Activated T-helper 9 cell treated with anti-CD3 and anti-CD28 coated beads, Interleukin-2, amount 50 U/mL, for 16 hours (primary cell): ENCODE data around the gene TMEM8B.

Experiments
- DNase-seq: peaks from one replicate; pipeline ENCODE4 v3.0.0-alpha.2; 2020; ENCODE audit warnings: low read depth

Gene TMEM8B

DNA sequence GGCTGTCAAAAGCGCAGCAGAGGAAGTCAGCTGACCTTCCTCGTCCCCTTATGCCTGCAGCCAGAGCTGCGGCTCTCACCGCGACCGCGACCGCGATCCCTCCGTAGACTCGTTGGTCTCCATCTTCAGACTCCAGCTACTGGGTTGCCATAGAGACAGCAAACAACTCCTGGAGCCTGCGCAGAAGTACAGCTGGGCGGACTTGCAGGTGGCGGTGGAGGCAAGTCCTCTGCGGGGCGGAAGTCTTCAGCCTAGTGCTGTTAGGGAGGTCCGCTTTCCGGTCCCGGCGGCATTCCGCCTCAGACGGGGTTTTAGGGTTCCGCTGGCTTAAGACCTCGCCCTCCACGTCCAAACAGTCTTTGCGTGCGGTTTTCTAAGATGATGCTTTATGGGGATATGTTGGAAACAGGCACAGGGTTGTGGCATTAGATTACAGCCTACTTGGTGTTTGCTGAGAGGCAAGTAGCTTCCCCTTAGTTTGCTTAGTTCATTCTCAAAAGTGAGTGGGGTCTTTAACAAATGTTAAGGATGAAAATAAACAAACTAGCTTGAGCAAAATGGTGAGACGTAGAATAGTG, 16.9 kb upstream of the TMEM8B start, which contains the start of gene SPAG8:
SPAG8 (minus strand) TSS at position 238 of the 578 bp plus-strand sequence; CDS start at position 123, 115 bp downstream.
- peak; percentile 88 for DNase-seq

DNA sequence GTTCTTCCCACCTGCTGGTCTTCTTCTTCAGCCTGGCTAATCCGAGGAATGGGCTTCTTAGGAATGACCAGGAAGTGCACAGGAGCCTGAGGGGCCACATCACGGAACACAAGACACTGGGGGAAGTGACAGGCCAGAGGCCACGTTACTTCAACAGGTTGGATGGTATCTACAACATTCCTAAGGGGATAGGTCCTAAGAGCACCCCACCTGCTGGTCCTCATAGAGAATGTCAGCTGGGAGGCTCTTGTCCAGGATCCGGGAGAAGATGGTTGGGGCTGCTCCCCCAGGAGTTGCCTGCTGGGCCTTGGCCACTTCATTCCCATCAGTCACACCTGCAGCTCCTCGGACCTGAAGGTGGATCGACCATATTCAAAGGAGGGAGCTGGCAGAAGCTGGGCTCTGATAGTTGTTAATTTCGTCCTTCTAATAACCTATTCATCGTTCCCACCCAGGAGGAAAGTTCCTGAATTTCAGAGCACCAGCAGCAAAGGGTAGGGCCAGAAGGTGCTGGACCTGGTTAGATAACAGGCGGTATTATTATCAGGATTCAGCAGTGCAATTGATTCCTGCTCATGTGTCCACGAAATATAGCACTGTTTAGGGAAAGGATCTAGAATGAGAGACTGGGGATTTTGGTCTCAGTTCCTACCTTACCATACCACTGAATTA, 15.5 kb upstream of the TMEM8B start:
- DNase-seq = no peak

DNA sequence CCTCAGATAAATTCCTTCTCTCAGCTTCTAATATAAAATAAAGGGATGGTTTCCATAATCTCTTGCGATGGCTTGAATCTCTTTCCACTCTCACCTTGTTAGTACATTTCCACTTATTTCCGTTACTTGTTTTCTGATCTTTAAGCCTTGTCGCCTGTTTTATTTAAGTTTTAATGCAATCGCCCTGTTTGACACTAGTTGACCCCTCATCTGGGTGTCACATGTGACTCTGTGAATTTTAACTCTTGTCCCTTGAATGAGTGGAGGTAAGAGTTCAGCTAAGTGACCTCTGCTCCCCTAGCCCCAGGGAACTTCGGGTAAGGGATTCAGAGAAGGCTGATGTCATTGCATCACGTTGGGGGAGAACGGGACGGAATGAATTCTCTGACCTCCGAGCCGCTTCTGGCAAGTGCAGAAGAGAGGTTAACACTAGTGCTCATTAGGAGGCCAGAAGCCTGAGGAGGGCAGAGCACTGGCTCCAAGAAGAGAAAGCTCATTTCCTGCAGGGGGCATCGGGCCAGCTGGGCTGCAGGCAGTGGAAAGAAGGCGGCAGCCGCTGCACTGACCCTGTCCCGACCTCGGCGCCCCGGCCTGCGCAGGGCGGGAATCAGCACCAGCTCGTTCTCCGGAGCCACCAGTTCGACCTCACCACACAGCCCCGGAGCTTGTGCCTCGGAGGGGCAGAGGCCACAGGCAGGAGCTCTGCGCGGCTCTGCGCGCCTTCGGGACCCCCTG, 14.8 kb upstream of the TMEM8B start:
- no peak for DNase-seq

DNA sequence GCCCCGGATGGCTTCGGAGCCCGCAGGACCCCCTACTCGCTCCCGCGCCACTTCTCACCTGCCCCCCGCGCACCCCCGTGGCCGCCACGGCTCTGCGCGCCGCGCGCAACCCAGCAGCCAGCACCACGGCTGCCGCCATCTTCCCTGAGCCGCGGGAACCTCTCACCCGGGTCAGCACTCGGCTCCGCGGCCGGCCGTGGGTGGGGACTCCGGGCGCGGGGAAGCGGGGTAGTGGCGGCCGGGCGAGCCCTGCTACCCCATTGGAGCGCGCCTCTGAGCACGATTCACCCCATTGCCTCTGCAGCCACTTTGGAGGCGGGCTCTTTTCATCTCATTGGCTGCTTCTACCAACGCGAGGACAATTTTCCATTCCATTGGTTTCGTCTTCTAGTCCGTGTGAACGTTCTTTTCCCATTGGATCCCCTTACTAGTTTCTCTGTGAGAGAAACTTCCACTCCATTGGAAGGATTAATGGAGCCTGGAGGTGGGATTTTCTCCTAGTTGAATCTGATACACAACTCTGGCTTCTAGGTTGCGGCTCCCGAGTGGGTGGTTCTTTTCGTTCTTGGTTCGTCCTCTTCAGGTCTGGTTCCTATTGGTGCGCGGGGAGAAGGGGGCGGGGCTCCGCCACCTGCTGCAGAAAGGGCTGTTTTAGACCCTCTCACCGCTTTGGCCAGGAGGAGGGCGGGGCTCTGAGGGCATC, 14.0 kb upstream of the TMEM8B start, which contains the start of gene HINT2:
HINT2 (minus strand) TSS at position 202 of the 703 bp plus-strand sequence; CDS start at position 139, 63 bp downstream.
- DNase-seq = peak; percentile 94

DNA sequence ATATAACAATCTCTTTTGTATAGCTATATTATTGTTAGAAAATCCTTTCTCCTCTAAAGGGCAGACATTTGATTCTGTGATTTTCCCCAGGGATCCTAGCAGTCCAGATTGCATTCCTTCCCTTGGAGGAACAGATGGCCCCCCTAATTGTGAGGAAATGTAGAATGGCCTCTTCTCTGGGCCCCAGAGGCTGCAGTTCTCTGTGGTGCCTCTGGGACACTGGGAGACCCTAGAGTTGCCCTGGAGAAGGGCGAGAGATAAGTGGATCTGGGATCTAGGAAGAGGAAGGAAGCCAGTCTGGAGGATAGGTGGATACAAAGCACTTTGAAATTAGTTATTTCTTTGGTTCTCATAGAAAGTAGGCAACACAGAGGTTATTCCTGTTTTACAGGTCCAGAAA, 12.3 kb upstream of the TMEM8B start:
- DNase-seq = no peak

DNA sequence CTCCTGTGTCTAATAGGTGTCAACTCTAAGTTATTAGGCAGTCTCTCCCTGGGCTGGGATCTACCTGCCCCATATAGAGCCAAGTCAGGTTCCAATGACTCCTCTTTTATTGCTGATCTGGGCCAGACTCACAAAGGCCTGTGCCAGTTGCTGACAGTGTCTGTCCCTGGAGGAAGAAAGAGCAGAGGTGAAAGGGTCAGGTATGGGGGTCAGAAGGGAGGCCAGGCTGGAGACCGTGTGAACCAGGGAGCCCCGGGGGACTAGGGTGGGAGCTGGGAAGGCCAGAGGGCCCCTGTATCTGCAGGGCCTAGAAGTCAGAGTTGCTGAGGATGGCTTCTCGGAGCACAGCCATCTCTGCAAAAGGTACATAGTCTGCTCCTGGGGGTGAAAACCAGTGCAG, 10.7 kb upstream of the TMEM8B start:
- DNase-seq = no peak

- DNase-seq = no peak
These were observed 9.0 kb upstream of the TMEM8B start for GRCh38 chr9:35820076-35820475.

DNA sequence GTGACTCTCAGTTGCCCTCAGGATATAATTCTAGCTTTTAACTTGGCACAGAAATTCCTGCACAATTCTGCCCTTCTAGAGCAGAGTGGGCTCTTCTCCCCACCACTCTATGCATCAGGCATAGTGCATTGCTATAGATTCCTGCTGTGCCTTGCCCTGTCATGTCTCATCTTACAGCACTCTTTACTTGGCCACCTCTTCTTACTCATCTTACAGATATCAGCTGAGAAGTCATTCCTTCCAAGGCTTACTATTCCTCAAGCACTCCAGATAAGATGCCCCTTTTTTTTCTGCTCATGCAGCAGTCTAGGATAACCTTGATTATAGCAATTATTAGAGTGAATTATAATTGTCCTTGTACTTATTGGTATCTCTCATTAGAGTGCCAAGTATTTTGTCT, 6.1 kb upstream of the TMEM8B start:
- DNase-seq = no peak

DNA sequence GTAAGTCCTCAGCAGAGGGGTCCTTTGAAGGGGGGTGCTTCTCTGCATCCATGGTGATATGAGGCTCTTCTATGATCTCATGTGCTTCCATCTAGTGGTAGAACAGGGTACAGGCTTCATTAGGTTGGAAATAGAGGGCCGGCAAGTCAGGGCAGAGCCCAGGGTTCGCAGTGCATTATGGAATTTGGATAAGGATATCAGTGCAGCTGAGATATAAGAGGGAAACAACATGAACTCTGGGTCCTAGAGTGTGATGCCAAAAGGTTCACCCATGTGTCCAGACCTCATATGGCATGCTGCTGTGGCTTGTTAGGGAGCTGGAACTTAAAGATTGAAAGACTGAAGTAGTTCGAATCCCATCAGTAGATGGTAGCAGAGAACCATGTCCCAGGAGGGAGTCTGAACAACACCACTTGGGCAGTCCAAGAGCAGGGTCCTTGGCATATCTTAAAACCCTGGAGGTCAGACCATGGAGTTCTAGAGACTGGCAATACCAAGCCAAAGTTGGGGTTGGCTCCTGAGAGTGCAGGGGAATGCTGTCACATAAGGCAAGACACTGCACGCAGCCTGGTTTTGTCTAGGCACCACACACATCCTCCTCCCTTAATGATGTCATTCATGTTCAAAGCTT, 2.8 kb upstream of the TMEM8B start:
- DNase-seq = no peak

- no peak for DNase-seq
These were observed 1.5 kb upstream of the TMEM8B start for GRCh38 chr9:35827486-35827885.

DNA sequence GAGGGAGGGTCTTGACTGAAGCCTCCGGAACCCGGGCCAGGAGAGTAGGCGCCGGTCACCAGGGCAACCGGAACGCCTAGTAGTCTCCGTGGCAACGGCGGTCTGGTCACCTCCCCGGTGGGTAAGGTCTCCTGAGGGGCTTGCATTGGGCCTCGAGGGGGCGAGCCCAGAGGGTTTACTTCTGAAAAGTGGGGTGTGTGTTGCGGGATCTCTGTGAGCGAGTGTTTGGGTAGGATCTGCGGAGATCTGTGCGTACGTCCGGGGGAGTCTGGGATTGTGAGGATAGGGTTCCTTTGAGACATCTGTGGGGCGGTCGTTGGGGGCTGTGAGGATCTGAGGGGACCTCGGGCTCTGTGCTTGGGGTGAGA, 328 bp upstream of the TMEM8B start, which contains the start of gene FAM221B:
FAM221B (minus strand) TSS at position 17 of the 368 bp plus-strand sequence. CDS start 2,571 bp downstream, outside the sequence.
- DNase-seq = no peak

DNA sequence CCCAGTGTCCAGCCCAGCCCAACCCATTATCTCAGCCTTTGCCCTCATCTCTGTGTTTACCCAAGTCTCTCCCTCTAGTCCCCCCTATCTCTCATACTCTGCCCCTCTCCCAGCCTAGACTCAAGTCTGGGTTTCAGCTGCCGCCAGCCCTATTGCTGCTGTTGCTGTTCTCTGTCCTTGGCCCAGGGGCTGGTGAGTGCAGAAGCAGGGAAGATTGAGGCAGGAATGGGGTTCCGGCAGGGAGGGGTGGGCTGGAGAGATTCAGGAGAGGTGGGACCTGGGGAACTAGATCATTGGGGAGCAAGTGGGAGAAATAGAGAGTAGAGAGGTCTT, 702 bp downstream of the TMEM8B start:
- no peak for DNase-seq

GRCh38 chr9:35831040-35831439, 2.0 kb downstream of the TMEM8B start:
- no peak for DNase-seq

GRCh38 chr9:35832814-35833213, 3.8 kb downstream of the TMEM8B start:
- DNase-seq = no peak

- no peak for DNase-seq
These were observed 5.5 kb downstream of the TMEM8B start for GRCh38 chr9:35834260-35835215.

GRCh38 chr9:35835216-35835632, 6.2 kb downstream of the TMEM8B start:
- DNase-seq = no peak

GRCh38 chr9:35835766-35836165, 6.7 kb downstream of the TMEM8B start:
- no peak for DNase-seq

GRCh38 chr9:35836595-35836994, 7.6 kb downstream of the TMEM8B start:
- no peak for DNase-seq

DNA sequence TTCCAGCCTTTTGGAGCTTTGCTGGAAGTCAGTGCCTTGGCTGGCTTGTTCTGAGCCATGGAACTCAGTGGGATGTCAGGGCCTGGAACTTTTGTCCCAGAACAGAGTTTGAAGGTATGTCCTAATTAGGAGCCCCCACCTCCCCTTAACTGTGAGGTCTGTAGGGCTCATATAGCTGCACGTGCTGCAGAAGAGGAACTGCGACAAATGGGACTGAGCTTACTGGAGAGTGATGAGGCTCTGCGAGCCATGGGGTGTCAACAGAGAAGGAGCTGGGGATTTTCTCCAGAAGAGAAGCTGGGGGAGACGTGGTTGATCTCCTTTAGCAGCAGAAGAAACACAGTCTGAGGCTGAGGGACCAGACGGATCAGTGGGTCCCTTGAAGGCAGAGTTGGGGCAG, 10.9 kb downstream of the TMEM8B start:
- no peak for DNase-seq

DNA sequence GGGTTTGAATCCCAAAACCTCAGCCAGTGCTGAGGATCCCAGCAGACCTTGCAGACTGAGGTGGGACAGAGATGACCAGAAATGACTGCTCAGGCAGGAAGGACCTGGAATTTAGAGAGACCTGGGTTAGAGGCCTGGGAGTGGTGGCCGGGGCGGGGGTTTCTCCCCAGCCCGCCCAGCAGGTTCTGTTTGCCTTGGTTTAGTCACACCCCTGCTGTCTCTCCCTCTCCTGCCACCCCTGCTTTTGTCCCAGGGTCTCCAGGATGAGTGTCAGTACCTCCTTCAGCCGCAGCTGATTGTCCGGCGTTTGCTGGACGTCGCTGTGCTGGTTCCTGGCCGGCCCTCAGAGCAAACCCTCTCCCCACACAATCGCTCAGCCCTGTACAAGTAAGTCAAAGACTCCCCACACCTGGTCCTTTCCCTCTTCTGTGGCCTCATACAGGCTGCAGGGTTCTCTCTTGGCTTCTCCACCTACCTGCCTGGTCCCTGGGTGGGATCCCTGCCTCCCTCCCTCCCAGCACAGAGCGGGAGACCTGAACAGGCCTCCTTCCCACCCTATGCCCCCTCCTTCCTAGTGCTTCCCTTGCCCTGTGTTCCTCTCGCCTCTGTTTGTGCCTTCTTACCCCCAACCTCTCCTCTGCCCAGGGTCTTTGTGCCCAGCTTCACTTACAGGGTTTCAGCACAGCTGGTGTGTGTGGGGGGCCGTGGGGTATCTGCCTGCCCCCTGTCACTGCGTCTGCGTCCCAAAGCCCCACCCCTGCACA, 12.0 kb downstream of the TMEM8B start:
- DNase-seq = no peak
